HFFc6 (cell line): ENCODE results near the gene MAP2K4. TPM values are rescaled to one million over a fixed set of nuclear protein-coding genes. Genes with fewer than 3 reads are reported as not detected.

Experiments
- DNase-seq: peaks from one replicate; pipeline ENCODE4 v3.0.0-alpha.2; 2018
- H3K27ac Mint-ChIP-seq: 2 replicates; pipeline ENCODE4 v1.8.0; 2020; ENCODE audit warnings: mild to moderate bottlenecking, mixed read lengths
- H3K27me3 Mint-ChIP-seq: 2 replicates; pipeline ENCODE4 v1.8.0; 2021; ENCODE audit warnings: mild to moderate bottlenecking, moderate library complexity, mixed read lengths; ENCODE audit not compliant: insufficient read depth
- H3K36me3 Mint-ChIP-seq: 2 replicates; pipeline ENCODE4 v1.8.0; 2021; ENCODE audit warnings: low read depth, mixed read lengths
- H3K4me1 Mint-ChIP-seq: 2 replicates; pipeline ENCODE4 v1.8.0; 2020; ENCODE audit warnings: low read depth, mixed read lengths
- H3K4me3 Mint-ChIP-seq: 2 replicates; pipeline ENCODE4 v1.8.0; 2020; ENCODE audit warnings: mild to moderate bottlenecking, moderate library complexity, mixed read lengths
- H3K9me3 Mint-ChIP-seq: 2 replicates; pipeline ENCODE4 v1.8.0; 2020; ENCODE audit warnings: mild to moderate bottlenecking, mixed read lengths
- CTCF ChIP-seq: fragments of 200-600 bp; sonication (generic); IDR thresholded peaks from 2 replicates; pipeline ENCODE4 v1.5.0; 2021; ENCODE audit warnings: antibody characterized with exemption, mild to moderate bottlenecking
- total RNA-seq, 6 experiments: library from RNA; stranded (reverse); fragmentation: NEBNext Ultra II Directional; extraction: Animal tissue kit (Norgen Biotek cat#: 25700); gene quantifications; 2 replicates in 1 of 6; 3 replicates in 5 of 6; pipeline ENCODE4 v1.2.3, GENCODE V29; 2021

Gene MAP2K4
- total RNA-seq, 6 experiments from 2014 or later = 24.0 to 31.7 (median 26.9) TPM

DNA sequence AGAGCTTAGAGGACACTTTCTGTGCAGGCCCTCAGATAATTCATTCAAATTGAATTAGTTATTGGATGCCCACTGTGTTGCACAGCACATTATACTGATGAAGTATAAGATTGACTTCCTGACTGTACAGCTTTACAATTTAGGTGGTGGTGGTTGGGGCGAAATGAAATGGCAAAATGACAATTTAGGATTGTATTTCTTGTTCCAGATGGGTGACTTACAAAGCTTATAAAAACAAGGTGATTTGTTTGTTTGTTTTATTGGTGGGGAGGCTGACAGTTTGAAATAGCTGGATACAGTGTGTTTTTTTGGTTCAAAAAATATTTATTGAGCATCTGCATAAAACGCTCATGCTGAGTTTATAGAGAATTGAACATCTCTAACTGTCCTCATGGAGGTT is 1.6 kb downstream of the MAP2K4 start:
- no peak for DNase-seq
- H3K36me3 Mint-ChIP-seq = no peaks in the 10 kb centered on the region
- H3K4me1 Mint-ChIP-seq = peaks cover 53% of the 10 kb centered on the region
- no peaks in the 10 kb centered on the region; the same call in 1 of the 2 replicates for H3K27me3 Mint-ChIP-seq
- H3K9me3 Mint-ChIP-seq = no peaks in the 10 kb centered on the region
- no peak overlapping the region for H3K27ac Mint-ChIP-seq
- H3K4me3 Mint-ChIP-seq = peak overlapping the region; percentile 91
- TF ChIP-seq CTCF = no peak

GRCh38 chr17:12024327-12024726 is 3.6 kb downstream of the MAP2K4 start:
- no peaks in the 10 kb centered on the region for H3K36me3 Mint-ChIP-seq
- no peaks in the 10 kb centered on the region for H3K9me3 Mint-ChIP-seq
- peak overlapping the region; percentile 50 for H3K4me3 Mint-ChIP-seq
- DNase-seq = peak; percentile 48
- H3K4me1 Mint-ChIP-seq = peaks cover 53% of the 10 kb centered on the region
- peak overlapping the region; percentile 52 for H3K27ac Mint-ChIP-seq
- H3K27me3 Mint-ChIP-seq = no peaks in the 10 kb centered on the region
- no peak for TF ChIP-seq CTCF

DNA sequence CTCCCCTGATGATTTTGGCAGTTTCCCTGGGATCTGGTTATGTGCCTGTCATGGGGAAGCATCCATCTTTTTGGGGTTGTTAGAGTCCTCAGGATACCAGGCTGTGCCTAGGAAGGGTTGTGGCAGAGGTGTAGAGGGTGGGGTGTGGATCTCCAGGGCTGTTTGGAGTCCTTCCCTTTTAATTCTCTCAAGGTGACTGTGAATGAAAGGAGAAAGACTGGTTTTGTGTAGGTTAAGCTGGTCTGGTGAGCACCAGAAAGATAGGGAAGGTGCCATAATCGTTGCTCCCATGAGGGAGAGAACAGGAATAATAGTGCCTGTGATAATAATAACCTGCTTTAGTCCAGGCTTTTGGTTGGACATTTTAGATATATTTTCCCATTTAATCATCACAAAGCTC is 7.0 kb downstream of the MAP2K4 start:
- no peak for DNase-seq
- H3K4me1 Mint-ChIP-seq = peaks cover 39% of the 10 kb centered on the region

DNA sequence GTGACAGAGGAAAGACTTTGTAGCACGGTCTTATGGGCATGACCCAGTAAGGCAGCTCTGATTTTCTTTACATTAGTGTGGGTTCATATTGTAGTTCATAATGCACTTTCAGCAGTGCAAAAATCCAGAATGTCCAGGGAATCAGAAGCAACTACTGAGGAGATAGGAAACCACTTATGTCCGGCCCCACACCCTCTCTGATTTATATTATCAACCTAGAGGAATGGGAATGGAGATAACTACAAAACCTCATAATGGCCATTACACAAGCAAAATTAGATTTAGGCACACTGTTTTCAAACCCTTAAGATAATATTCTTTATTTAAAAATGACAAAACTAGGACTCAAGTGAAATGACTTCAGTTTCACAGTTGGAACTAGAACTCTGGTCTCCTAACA is 7.9 kb downstream of the MAP2K4 start:
- H3K36me3 Mint-ChIP-seq = no peaks in the 10 kb centered on the region
- no peak for TF ChIP-seq CTCF
- DNase-seq = no peak
- no peak overlapping the region for H3K27ac Mint-ChIP-seq
- H3K27me3 Mint-ChIP-seq = no peaks in the 10 kb centered on the region
- H3K9me3 Mint-ChIP-seq = no peaks in the 10 kb centered on the region
- no peak overlapping the region for H3K4me3 Mint-ChIP-seq
- peaks cover 30% of the 10 kb centered on the region for H3K4me1 Mint-ChIP-seq

More for the DNA sequence above, 7.0 kb downstream of the MAP2K4 start:
- Mint-ChIP-seq H3K36me3 (no peaks in the 10 kb centered on the region), H3K27ac (no peak overlapping the region), H3K4me3 (no peak overlapping the region), H3K27me3 (no peaks in the 10 kb centered on the region), H3K9me3 (no peaks in the 10 kb centered on the region)
- no peak for TF ChIP-seq CTCF

DNA sequence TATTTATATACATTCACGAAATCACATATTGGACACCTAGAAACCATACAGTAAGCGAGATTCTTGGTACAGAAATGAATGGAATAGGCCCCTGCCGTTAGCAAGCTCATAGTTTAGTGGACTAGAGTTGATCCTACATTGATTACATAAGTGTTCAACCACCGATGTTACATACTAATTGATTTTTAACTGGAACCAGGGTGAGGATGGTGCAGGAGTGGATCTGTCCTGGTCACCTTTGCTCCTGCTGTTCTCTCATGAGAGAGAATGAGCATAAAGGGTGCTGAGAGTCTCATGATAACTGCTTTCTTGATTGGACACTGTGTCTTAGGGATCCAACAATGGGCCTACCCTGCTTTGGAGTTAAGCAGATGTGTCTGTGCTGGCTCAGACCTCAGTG is 13.9 kb downstream of the MAP2K4 start:
- Mint-ChIP-seq H3K27me3 (no peaks in the 10 kb centered on the region), H3K9me3 (no peaks in the 10 kb centered on the region), H3K36me3 (peaks cover 10% of the 10 kb centered on the region; the same call in 1 of the 2 replicates), H3K4me3 (no peak overlapping the region), H3K27ac (no peak overlapping the region), H3K4me1 (peaks cover 18% of the 10 kb centered on the region)
- TF ChIP-seq CTCF = no peak
- DNase-seq = no peak

DNA sequence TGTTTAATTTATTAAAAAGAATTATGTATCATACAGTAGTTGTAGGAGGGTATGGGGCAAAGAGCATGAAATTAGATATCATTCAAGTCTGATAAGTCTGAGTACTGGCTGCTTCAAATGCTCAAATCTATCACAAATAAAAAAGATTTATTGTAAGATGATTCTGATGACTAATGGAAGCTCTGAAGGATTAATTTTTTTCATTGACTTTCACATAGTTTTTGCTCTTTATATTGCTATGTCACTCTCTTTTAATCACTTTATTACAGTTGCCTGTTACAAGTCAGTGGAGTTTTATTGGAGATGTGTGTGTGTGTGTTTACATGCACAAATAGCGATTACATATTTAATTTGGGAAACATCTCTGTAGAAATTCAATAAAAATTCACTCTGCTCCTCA is 15.0 kb downstream of the MAP2K4 start:
- DNase-seq = no peak
- Mint-ChIP-seq H3K4me3 (no peak overlapping the region), H3K27ac (no peak overlapping the region), H3K9me3 (no peaks in the 10 kb centered on the region), H3K36me3 (peaks cover 10% of the 10 kb centered on the region; the same call in 1 of the 2 replicates), H3K27me3 (no peaks in the 10 kb centered on the region), H3K4me1 (peaks cover 29% of the 10 kb centered on the region)
- no peak for TF ChIP-seq CTCF
